ENCODE results near the gene ATP6V1G3.

DNA sequence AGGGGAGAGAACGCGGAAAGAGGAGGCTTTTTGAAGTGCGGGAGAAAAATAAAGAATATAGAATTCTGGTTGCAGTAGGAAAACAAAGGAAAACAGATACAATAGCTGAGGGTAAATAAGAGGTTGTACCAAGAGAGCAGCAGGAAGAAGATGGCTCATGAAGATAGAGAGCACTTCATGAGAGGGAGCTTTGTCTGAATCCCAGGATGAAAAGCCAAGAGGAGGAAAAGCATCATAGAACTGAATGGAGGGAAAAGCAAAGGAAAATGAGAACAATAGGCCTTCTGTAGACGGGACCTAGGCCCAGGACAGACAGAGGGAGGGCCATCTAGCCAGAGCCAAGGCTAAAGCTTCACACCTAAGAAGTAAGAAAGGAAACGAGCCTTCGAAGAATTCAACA, 49.5 kb downstream of the ATP6V1G3 start:
- TF ChIP-seq POLR2AphosphoS5 (IDR thresholded peaks at IDR 0.05; ENCODE audit: borderline replicate concordance, low read depth, low read length) (no peak), EZH2 (IDR thresholded peaks at IDR 0.05) (no peak), FOXP2 (optimal IDR thresholded peaks at IDR 0.05; ENCODE audit: control extremely low read depth, extremely low read length, insufficient read depth) (no peak)

All from SK-N-MC (cell line).